ENCODE data around the gene LCOR. TPM values are rescaled to one million over a fixed set of nuclear protein-coding genes. Genes with fewer than 3 reads are reported as not detected.
A peak's percentile ranks its signal among the peaks of the same experiment; 100 is the strongest.

Gene LCOR
- total RNA-seq, 4 donors from 2014 or later: 19.8 to 25.1 (median 21.7) TPM

DNA sequence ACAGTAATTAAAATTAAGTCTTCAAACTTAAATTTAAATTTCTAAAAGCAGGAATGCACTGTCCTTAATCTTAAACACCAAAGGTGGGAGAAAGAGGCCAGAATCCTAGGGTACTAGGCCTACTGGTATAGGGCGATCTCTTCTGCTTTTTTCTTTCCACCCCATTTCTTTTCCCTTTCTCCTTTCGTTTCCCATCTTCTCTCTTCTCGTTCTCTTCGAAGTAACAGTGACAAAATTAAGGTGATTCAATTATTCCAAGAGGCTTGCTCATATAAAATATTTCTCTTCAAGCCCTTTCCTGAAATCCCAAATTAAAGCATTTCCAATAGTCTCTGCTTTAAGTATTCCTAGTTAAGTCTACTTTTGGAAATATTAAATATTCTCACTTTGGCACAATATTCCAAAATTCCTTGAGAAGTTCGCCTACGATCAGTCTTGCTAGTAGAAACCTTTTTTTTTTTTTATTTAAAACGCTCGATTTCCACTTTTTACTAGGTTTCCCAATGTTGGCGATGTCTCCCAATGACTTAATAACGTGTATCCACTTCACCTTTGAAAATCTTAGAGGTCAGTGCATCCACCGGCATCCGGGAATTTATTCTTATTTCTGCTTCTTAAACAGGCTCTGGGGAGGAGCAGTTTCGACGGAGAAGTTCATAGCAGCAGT, 765 bp upstream of the LCOR start:
- Histone ChIP-seq H3K4me3 (peak overlapping the region; percentile 58 to 91 (median 75)), H3K4me1 (peaks cover 0 to 42% (median 18%) of the 10 kb centered on the region in 4 donors), H3K36me3 (no peaks in the 10 kb centered on the region), H3K27me3 (no peaks in the 10 kb centered on the region), H3K9me3 (no peaks in the 10 kb centered on the region), H3K27ac (peak overlapping the region; percentile 69 to 99 (median 96))
- WGBS, 2 donors: 21 to 23% methylated on average over 14 of the region's 14 CpGs
- no peak for DNase-seq (ENCODE audit: low spot score in 2 of 2)
- TF ChIP-seq EP300 (IDR thresholded peaks at IDR 0.05): peak in 1 of 2 donors; percentile 7
- TF ChIP-seq, protein P1, sequence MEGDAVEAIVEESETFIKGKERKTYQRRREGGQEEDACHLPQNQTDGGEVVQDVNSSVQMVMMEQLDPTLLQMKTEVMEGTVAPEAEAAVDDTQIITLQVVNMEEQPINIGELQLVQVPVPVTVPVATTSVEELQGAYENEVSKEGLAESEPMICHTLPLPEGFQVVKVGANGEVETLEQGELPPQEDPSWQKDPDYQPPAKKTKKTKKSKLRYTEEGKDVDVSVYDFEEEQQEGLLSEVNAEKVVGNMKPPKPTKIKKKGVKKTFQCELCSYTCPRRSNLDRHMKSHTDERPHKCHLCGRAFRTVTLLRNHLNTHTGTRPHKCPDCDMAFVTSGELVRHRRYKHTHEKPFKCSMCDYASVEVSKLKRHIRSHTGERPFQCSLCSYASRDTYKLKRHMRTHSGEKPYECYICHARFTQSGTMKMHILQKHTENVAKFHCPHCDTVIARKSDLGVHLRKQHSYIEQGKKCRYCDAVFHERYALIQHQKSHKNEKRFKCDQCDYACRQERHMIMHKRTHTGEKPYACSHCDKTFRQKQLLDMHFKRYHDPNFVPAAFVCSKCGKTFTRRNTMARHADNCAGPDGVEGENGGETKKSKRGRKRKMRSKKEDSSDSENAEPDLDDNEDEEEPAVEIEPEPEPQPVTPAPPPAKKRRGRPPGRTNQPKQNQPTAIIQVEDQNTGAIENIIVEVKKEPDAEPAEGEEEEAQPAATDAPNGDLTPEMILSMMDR (IDR thresholded peaks at IDR 0.05): no peak

DNA sequence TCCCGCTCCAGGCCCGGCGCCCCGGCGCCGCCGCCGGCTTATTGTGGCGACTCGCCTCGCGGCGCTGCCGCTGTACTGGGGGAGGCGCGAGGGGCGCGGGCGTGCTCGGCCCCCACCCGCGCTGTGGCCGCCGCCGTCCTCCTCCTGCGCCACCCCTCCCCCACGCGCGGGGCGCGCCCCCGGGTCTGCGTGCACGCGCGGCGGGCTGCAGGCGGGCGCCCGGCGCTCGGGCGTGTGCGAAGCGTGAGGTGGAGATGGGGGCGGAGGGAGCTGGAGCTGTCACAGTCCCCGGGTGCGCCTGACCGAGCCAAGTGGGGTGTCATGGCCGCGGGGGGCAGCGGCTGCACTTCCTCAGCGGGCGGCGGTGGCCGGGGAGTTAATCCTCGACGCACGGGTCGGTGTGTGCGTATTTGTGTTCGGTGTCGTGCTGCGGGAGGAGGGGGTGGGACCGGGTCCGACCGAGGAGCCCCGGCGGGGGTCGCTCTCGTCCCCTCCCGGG, 672 bp downstream of the LCOR start:
- peaks cover 0 to 56% (median 25%) of the 10 kb centered on the region in 4 donors for H3K4me1 ChIP-seq
- H3K36me3 ChIP-seq: peaks cover 0 to 5% (median 0%) of the 10 kb centered on the region in 3 donors
- no peaks in the 10 kb centered on the region for H3K27me3 ChIP-seq
- H3K4me3 ChIP-seq: peak overlapping the region; percentile 67 to 96 (median 92)
- H3K9me3 ChIP-seq: no peaks in the 10 kb centered on the region
- peak; percentile 80 for DNase-seq (ENCODE audit: low spot score in 2 of 2)
- peak overlapping the region; percentile 91 to 99 (median 96) for H3K27ac ChIP-seq
- 0% methylated on average over 8 to 22 of the region's 72 CpGs for WGBS, 2 donors
- TF ChIP-seq EP300 (IDR thresholded peaks at IDR 0.05): peak in 1 of 2 donors; percentile 15
- peak; percentile 27 to 30 for TF ChIP-seq POLR2A (IDR thresholded peaks at IDR 0.05)
- TF ChIP-seq, protein P1 (IDR thresholded peaks at IDR 0.05): peak in 2 of 5 experiments; percentile 18 to 24

DNA sequence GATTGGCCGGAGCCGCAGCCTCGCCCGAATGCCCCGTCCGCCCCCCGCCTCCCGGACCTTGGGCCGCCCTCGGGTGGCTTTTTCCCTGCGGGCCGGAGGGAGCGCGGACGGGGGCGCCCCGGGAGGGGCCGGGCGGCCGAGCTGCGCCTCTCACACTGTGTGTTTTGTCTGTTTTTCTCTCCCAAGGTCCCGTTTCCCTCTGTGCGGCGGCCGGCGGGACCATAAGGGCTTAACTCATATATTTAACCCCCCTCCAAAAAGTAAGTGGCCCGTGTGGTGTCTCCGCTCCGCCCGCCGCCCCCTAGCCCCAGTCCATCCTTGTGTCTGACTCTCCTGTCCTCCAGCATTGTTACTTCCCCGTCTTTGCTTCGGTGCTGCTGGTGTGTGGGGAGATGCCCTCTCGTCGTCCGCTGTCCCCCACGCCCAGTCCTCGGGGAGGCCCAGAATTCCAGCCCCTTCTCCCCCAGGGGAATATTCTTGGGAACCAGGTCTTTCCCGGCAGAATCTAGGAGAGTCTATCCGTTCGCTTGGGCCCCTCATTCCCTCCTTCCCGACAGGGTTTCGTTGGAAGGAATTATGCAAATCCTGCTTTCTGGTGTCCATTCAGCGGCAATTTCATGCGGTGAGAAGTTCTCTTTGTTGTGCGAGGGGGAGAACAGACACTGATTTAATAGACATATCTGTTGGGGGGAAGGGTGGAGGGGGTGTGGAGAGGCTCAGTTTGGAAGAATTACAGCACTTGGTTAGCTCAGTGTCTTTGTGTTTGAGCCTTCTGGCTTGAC, 1.3 kb downstream of the LCOR start:
- Histone ChIP-seq H3K9me3 (no peaks in the 10 kb centered on the region), H3K4me3 (peak overlapping the region; percentile 67 to 96 (median 92)), H3K27ac (peak overlapping the region; percentile 91 to 99 (median 96)), H3K27me3 (no peaks in the 10 kb centered on the region), H3K4me1 (peaks cover 0 to 62% (median 26%) of the 10 kb centered on the region in 4 donors), H3K36me3 (peaks cover 0 to 5% (median 0%) of the 10 kb centered on the region in 3 donors)
- TF ChIP-seq, protein P1 (IDR thresholded peaks at IDR 0.05): no peak
- TF ChIP-seq EP300 (IDR thresholded peaks at IDR 0.05) (no peak), POLR2A (IDR thresholded peaks at IDR 0.05) (no peak)
- no peak for DNase-seq (ENCODE audit: low spot score in 2 of 2)
- WGBS, 2 donors: 0 to 2% methylated on average over 28 to 46 of the region's 46 CpGs

DNA sequence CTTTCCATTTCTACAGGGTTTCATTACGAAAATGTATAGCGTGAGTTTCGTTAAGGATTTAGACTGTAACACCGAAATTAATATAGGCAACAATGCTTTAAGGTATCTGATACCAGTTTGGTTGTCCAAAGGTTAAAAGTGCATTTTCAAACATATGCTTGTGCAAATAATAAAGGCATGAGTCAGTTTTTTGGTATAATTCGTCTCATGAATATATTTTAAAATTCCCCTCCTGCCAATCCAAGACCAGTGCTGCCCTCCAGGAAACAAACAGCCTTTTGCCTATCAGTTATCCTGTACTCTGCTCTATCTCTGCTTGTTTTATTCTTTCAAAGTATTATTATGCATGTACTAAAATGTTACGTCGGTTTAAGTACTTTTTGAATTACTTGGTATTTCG, 2.0 kb downstream of the LCOR start:
- peaks cover 0 to 65% (median 26%) of the 10 kb centered on the region in 4 donors for H3K4me1 ChIP-seq
- peaks cover 0 to 5% (median 0%) of the 10 kb centered on the region in 3 donors for H3K36me3 ChIP-seq
- H3K4me3 ChIP-seq: peak overlapping the region; percentile 67 to 96 (median 92)
- WGBS, 2 donors: 35 to 40% methylated on average over 8 of the region's 8 CpGs
- no peaks in the 10 kb centered on the region for H3K27me3 ChIP-seq
- H3K27ac ChIP-seq: peak overlapping the region in 3 of 4 donors; percentile 95 to 99 (median 98)
- no peaks in the 10 kb centered on the region for H3K9me3 ChIP-seq
- DNase-seq (ENCODE audit: low spot score in 2 of 2): no peak
- TF ChIP-seq, protein P1 (IDR thresholded peaks at IDR 0.05): no peak
- TF ChIP-seq POLR2A (IDR thresholded peaks at IDR 0.05): no peak
- TF ChIP-seq EP300 (IDR thresholded peaks at IDR 0.05): no peak
